Measurements from ENCODE around the gene PCSK9.

The PCSK9 gene

DNA sequence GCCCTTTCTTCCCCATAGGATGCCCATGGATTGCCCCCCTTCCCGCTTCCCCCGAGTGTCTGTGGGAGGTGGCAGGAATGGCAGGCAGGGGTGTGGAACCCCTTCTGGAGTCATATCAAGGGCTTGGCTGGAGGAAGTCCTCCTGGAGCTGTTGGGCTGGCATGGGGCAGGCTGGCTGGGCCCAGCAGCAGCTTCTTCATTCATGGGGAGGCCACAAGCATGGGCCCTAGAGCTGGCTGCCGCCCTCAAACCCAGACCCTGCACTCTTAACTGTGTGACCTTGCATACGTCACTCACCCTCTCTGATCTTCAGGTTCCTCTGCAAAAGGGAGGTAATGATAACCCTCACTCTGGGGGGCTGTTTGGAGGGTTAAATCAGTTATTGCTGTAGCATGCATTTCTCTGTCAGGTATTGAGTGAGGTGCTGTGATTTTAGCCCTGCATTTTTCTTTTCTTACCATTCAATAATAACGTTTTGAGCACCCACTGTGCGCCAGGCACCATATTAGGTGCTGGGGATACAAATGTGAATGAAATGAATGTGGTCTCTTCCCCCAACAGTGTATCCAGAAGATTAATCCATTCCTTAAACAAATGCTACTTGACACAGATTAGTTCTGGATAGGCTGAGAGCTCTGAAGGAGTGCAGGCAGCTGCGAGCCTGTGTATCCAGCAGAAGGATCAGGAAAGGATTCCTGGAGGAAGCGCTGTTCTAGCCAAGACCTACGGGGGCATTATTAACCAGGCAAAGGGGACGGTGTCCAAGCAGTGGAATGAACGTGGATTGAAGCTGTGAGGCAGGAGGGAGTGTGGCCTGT, 9.3 kb downstream of the PCSK9 start:
- TF ChIP-seq, protein P1, sequence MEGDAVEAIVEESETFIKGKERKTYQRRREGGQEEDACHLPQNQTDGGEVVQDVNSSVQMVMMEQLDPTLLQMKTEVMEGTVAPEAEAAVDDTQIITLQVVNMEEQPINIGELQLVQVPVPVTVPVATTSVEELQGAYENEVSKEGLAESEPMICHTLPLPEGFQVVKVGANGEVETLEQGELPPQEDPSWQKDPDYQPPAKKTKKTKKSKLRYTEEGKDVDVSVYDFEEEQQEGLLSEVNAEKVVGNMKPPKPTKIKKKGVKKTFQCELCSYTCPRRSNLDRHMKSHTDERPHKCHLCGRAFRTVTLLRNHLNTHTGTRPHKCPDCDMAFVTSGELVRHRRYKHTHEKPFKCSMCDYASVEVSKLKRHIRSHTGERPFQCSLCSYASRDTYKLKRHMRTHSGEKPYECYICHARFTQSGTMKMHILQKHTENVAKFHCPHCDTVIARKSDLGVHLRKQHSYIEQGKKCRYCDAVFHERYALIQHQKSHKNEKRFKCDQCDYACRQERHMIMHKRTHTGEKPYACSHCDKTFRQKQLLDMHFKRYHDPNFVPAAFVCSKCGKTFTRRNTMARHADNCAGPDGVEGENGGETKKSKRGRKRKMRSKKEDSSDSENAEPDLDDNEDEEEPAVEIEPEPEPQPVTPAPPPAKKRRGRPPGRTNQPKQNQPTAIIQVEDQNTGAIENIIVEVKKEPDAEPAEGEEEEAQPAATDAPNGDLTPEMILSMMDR (IDR thresholded peaks at IDR 0.05; ENCODE audit: borderline replicate concordance, control extremely low read depth, extremely low read depth, insufficient read depth, missing control alignments): no peak
- DNase-seq (ENCODE audit: low spot score): no peak
- in situ Hi-C loops (cut with MboI; ENCODE audit: low sequenced_read_pairs, unreplicated experiment): no loop called here

DNA sequence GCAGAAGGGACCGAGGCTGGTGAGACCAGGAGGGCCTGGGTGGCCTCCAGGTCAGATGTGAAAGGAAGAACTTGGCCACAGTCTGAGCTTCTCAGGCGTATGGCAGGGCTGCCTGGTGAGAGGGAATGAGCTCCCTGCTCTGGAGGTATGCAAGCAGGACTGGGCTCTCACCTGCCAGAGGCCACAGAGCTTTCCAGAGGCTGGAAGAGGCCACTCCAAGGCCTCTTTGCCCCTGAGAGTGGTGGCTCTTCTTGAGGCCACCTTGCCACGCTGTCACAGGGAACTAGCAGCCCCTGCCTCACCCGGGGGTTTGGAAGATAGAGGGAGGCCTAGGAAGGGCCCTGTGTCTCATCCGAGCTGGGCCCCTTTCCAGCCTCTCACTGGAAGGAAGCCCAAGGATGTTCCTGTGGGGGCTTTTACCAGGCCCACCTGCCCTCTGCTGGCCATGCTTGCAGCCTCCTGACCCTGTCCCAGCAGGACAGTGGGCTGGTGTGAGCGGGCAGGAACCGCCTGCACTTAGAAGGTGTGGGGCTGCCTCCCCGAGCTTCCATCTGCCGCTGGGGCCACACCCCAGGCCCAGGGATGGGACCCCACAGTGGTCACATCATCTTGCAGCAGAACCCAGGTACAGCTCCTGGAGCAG, 10.0 kb downstream of the PCSK9 start:
- in situ Hi-C loops (cut with MboI; ENCODE audit: low sequenced_read_pairs, unreplicated experiment): no loop called here
- DNase-seq (ENCODE audit: low spot score): no peak
- TF ChIP-seq, protein P1 (IDR thresholded peaks at IDR 0.05; ENCODE audit: borderline replicate concordance, control extremely low read depth, extremely low read depth, insufficient read depth, missing control alignments): no peak

DNA sequence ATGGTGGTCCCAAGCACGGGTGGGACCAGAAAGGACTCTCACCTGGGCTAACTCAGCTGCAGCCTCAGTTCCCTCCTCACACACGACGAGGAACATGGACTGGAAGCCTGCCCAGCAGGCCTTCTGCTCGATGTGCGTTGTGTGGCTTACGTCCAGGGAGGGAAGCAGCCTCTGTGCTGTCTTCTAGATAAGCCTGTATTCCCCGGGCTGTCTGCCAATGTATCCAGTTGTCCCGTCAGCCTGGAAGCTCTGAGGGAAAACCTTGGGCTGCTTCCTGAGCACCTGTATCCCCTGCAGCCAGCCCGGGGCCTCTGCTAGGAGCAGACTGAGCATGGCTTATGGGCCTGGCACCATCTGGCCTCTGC, 10.5 kb downstream of the PCSK9 start:
- in situ Hi-C loops (cut with MboI; ENCODE audit: low sequenced_read_pairs, unreplicated experiment): no loop called here
- TF ChIP-seq, protein P1 (IDR thresholded peaks at IDR 0.05; ENCODE audit: borderline replicate concordance, control extremely low read depth, extremely low read depth, insufficient read depth, missing control alignments): no peak
- no peak for DNase-seq (ENCODE audit: low spot score)

DNA sequence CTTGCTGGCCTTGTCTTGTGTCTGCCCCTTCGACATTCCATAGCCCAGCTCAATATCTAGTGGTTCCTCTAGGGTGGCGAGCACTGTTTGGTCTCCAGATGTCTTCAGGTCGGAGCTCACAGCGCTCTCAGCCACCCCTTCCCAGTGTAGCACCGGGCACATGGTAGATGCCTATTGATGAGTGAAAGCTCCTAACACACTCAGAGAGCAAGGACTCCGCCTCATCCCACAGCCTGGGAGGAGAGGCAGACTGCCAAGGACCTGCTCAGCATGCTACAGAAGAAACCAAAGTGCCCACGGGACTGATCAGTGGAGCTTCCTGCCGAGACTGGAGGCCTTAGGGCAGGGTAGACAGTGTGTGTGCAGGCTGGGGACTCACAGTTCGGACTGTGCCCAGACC, 10.9 kb downstream of the PCSK9 start:
- DNase-seq (ENCODE audit: low spot score): no peak
- in situ Hi-C loops (cut with MboI; ENCODE audit: low sequenced_read_pairs, unreplicated experiment): no loop called here
- TF ChIP-seq, protein P1 (IDR thresholded peaks at IDR 0.05; ENCODE audit: borderline replicate concordance, control extremely low read depth, extremely low read depth, insufficient read depth, missing control alignments): no peak

DNA sequence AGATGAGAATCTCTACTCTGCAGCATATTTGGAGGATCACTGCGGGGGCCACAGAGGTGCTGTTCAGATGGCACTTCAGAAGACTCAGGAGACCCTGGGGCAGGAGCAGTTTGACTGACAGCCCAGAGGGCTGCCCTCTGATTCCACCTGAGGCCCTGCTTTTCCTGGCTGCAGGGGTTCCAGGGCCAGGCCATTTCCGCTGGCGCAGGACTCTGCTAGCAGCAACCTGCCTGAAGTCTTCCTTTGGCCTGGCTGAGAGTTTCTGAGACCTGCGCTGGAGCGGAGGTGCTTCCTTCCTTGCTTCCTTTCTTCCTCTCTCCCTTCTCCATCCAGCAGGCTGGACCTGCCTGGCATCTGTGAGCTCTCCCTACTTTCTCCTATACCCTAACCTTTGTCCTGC, 11.8 kb downstream of the PCSK9 start:
- in situ Hi-C loops (cut with MboI; ENCODE audit: low sequenced_read_pairs, unreplicated experiment): no loop called here
- DNase-seq (ENCODE audit: low spot score): no peak
- TF ChIP-seq, protein P1 (IDR thresholded peaks at IDR 0.05; ENCODE audit: borderline replicate concordance, control extremely low read depth, extremely low read depth, insufficient read depth, missing control alignments): no peak

DNA sequence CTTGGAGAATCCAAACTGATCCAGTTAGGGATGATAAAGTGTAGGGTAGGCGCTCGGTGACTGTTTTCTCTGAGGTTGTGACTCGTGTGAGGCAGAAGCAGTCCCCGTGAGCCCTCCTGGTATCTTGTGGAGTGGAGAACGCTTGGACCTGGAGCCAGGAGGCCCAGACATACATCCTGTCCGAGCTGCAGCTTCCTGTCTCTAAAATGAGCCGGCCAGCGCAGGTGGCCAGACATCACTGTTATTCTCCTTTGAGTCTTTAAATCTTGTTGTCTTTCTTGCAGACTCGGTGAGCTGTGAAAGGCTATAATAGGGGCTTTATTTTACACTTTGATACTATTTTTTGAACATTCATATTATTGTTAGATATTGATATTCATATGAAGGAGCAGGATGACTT, 12.3 kb downstream of the PCSK9 start:
- in situ Hi-C loops (cut with MboI; ENCODE audit: low sequenced_read_pairs, unreplicated experiment): no loop called here
- TF ChIP-seq, protein P1 (IDR thresholded peaks at IDR 0.05; ENCODE audit: borderline replicate concordance, control extremely low read depth, extremely low read depth, insufficient read depth, missing control alignments): no peak
- no peak for DNase-seq (ENCODE audit: low spot score)
